Fibroblast of the aortic adventitia (primary cell): Measurements from ENCODE around the gene RRM2. TPM values are rescaled to one million over a fixed set of nuclear protein-coding genes. Genes with fewer than 3 reads are reported as not detected.

Experiments used
- DNase-seq: peaks from one replicate; pipeline ENCODE4 v3.0.0-alpha.2; 2010; ENCODE audit warnings: low read depth
- H3K4me3 ChIP-seq: 2 replicates; pipeline ENCODE4 v1.5.1; 2011; ENCODE audit warnings: low read depth, mild to moderate bottlenecking, control low read depth, low read length, moderate library complexity
- CTCF ChIP-seq: IDR thresholded peaks from 2 replicates; pipeline ENCODE4 v1.5.1; 2011; ENCODE audit warnings: mild to moderate bottlenecking, low read length, control low read depth, inconsistent platforms; ENCODE audit not compliant: insufficient read depth
- total RNA-seq: library from RNA; depleted of rRNA; stranded (reverse); fragments of >200 nt; gene quantifications from 2 replicates; pipeline ENCODE4 v1.2.3, GENCODE V29; 2012; ENCODE audit warnings: low replicate concordance

Gene RRM2
- total RNA-seq, 1 donor: 91.4 TPM

- no peak for TF ChIP-seq CTCF
- DNase-seq: peak; percentile 15
- H3K4me3 ChIP-seq: peak overlapping the region; percentile 75
Observed at GRCh38 chr2:10120877-10121574, 1.5 kb upstream of the RRM2 start.

- peak overlapping the region; percentile 78 for H3K4me3 ChIP-seq
- TF ChIP-seq CTCF: no peak
- no peak for DNase-seq
Observed at GRCh38 chr2:10123281-10123680, 742 bp downstream of the RRM2 start.

- DNase-seq: peak; percentile 84
- H3K4me3 ChIP-seq: no peak overlapping the region
- TF ChIP-seq CTCF: peak; percentile 54
Observed at GRCh38 chr2:10124538-10125045, 2.1 kb downstream of the RRM2 start.

- H3K4me3 ChIP-seq: no peak overlapping the region
- DNase-seq: no peak
- no peak for TF ChIP-seq CTCF
Observed at GRCh38 chr2:10125842-10126631, 3.5 kb downstream of the RRM2 start.

- DNase-seq: peak; percentile 92
- H3K4me3 ChIP-seq: no peak overlapping the region
- TF ChIP-seq CTCF: no peak
Observed at GRCh38 chr2:10126632-10127026, 4.1 kb downstream of the RRM2 start.

- no peak for TF ChIP-seq CTCF
- H3K4me3 ChIP-seq: no peak overlapping the region
- no peak for DNase-seq
Observed at GRCh38 chr2:10128420-10128819, 5.9 kb downstream of the RRM2 start.
